A673 (cell line): ENCODE measurements around the gene SMIM45. TPM values are rescaled to one million over a fixed set of nuclear protein-coding genes. Genes with fewer than 3 reads are reported as not detected.

Source experiments
- BruUV-seq: library from RNA; stranded (reverse); fragments of 400-500 nt; replicated peaks from 2 replicates; lab custom pipeline; 2021; lab: Mats Ljungman, UMichigan
- CTCF ChIA-PET: fragments of 300-600 bp; sonication (Branson Sonifier 250); formaldehyde crosslinking; loops from one replicate; lab custom pipeline; 2022; ENCODE audit warnings: antibody characterized with exemption; lab: Charles Lee
- POLR2A ChIA-PET: fragments of 300-600 bp; sonication (Branson Sonifier 250); formaldehyde crosslinking; loops from one replicate; lab custom pipeline; 2022; ENCODE audit warnings: antibody characterized with exemption; ENCODE audit not compliant: low non-redundant PET; lab: Charles Lee
- DNase-seq: peaks from one replicate; pipeline ENCODE4 v3.0.0-alpha.2; 2015; ENCODE audit warnings: low spot score
- H3K27ac ChIP-seq: fragments of 200-600 bp; sonication (generic); 2 replicates; pipeline ENCODE4 v1.5.1; 2016; ENCODE audit warnings: mixed run types, low read depth, mild to moderate bottlenecking, mixed read lengths, antibody characterized with exemption, low read length; ENCODE audit not compliant: poor library complexity, severe bottlenecking
- H3K27me3 ChIP-seq: fragments of 200-600 bp; sonication (generic); replicated peaks from 2 replicates; pipeline ENCODE4 v1.6.1; 2017; ENCODE audit warnings: mixed run types, low read depth, mild to moderate bottlenecking, mixed read lengths, antibody characterized with exemption, low read length; ENCODE audit not compliant: insufficient read depth, poor library complexity
- H3K36me3 ChIP-seq: fragments of 200-600 bp; sonication (generic); 2 replicates; pipeline ENCODE4 v1.6.1; 2016; ENCODE audit warnings: mixed run types, mild to moderate bottlenecking, mixed read lengths, antibody characterized with exemption, low read length; ENCODE audit not compliant: insufficient read depth, poor library complexity, severe bottlenecking
- H3K4me1 ChIP-seq: fragments of 200-600 bp; sonication (generic); 2 replicates; pipeline ENCODE4 v1.6.1; 2017; ENCODE audit warnings: mixed run types, mild to moderate bottlenecking, mixed read lengths, antibody characterized with exemption, low read length; ENCODE audit not compliant: insufficient read depth, poor library complexity, severe bottlenecking
- H3K4me3 ChIP-seq: fragments of 200-600 bp; sonication (generic); 2 replicates; pipeline ENCODE4 v1.5.1; 2016; ENCODE audit warnings: low read depth, mixed run types, mild to moderate bottlenecking, mixed read lengths, low read length; ENCODE audit not compliant: poor library complexity, severe bottlenecking
- H3K9me3 ChIP-seq: fragments of 200-600 bp; sonication (generic); 2 replicates; pipeline ENCODE4 v1.6.1; 2016; ENCODE audit warnings: mixed run types, low read depth, mild to moderate bottlenecking, mixed read lengths, antibody characterized with exemption, low read length; ENCODE audit not compliant: poor library complexity, severe bottlenecking
- EZH2 ChIP-seq: fragments of 200-600 bp; sonication (generic); IDR thresholded peaks from 2 replicates; pipeline ENCODE4 v1.6.1; 2017; ENCODE audit warnings: borderline replicate concordance, low read depth, mild to moderate bottlenecking, mixed read lengths, antibody characterized with exemption, low read length; ENCODE audit not compliant: poor library complexity, severe bottlenecking
- intact Hi-C: fragments of 100-400 bp; cut with micrococcal nuclease; formaldehyde crosslinking; loops from one replicate; pipeline ENCODE4 v1.10.0; 2022; ENCODE audit not compliant: unreplicated experiment
- total RNA-seq: library from RNA; stranded (reverse); gene quantifications from 2 replicates; pipeline ENCODE4 v1.2.3, GENCODE V29; 2021
- TF ChIP-seq, protein P1 (sequence below): fragments of 300-800, 200-600 bp; sonication (generic); conservative IDR thresholded peaks from 2 replicates; pipeline ENCODE4 v1.5.1; 2017; ENCODE audit warnings: low read depth, mild to moderate bottlenecking, antibody characterized with exemption, low read length, moderate library complexity, mixed read lengths

SMIM45 gene

DNA sequence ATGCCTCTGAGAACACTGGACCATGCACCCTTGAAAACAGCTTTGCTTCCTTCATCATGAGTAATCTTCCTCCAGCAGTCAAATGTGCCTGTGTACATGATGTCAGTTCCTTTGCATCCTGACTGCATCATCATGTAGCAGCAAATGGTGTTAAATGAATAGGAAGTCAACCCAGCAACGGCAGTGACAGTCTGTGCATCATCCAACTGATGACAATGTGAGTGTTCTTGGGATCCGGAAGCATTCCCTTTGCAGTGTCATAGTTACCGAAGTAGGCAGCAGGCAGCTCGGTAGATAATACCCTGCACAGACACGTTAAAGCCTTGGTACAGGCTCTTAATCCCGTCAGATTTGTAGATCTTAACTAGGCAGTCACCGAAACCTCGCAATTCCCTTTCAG lies 49.2 kb downstream of the SMIM45 start:
- CTCF ChIA-PET: no interaction called here
- no TSS peak for BruUV-seq
- no peaks in the 10 kb centered on the region for H3K9me3 ChIP-seq
- POLR2A ChIA-PET: no interaction called here
- H3K4me1 ChIP-seq: no peaks in the 10 kb centered on the region
- DNase-seq: no peak
- no peaks in the 10 kb centered on the region for H3K36me3 ChIP-seq
- no peak overlapping the region for H3K27ac ChIP-seq
- no peak overlapping the region for H3K4me3 ChIP-seq
- TF ChIP-seq, protein P1, sequence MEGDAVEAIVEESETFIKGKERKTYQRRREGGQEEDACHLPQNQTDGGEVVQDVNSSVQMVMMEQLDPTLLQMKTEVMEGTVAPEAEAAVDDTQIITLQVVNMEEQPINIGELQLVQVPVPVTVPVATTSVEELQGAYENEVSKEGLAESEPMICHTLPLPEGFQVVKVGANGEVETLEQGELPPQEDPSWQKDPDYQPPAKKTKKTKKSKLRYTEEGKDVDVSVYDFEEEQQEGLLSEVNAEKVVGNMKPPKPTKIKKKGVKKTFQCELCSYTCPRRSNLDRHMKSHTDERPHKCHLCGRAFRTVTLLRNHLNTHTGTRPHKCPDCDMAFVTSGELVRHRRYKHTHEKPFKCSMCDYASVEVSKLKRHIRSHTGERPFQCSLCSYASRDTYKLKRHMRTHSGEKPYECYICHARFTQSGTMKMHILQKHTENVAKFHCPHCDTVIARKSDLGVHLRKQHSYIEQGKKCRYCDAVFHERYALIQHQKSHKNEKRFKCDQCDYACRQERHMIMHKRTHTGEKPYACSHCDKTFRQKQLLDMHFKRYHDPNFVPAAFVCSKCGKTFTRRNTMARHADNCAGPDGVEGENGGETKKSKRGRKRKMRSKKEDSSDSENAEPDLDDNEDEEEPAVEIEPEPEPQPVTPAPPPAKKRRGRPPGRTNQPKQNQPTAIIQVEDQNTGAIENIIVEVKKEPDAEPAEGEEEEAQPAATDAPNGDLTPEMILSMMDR: no peak
- no peak for TF ChIP-seq EZH2
- intact Hi-C loops: no loop called here
- H3K27me3 ChIP-seq: peaks cover 4% of the 10 kb centered on the region

DNA sequence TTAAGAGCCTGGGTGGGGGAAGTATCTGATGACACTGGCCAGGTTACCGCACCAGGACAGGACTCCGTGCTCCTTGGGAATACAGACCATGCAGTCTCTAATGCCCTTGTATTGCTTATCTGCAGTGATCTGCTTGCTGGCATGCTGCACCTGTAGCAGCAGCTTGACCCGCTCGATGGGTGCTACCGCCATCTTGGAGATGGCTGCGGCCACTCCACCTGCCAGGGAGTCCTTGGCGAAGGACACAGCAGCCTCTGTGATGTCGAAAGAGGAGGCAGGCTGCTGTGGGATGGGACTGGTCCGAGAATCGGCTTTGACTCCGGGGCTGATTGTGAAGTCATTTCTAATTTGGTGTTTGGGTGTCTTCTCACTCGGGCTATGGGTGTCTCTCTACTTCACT lies 49.8 kb downstream of the SMIM45 start:
- no TSS peak for BruUV-seq
- intact Hi-C loops: no loop called here
- Histone ChIP-seq H3K27me3 (peaks cover 4% of the 10 kb centered on the region), H3K9me3 (no peaks in the 10 kb centered on the region), H3K4me1 (no peaks in the 10 kb centered on the region), H3K36me3 (no peaks in the 10 kb centered on the region), H3K27ac (no peak overlapping the region), H3K4me3 (no peak overlapping the region)
- CTCF ChIA-PET: no interaction called here
- TF ChIP-seq, protein P1: no peak
- no peak for TF ChIP-seq EZH2
- DNase-seq: no peak
- POLR2A ChIA-PET: no interaction called here

DNA sequence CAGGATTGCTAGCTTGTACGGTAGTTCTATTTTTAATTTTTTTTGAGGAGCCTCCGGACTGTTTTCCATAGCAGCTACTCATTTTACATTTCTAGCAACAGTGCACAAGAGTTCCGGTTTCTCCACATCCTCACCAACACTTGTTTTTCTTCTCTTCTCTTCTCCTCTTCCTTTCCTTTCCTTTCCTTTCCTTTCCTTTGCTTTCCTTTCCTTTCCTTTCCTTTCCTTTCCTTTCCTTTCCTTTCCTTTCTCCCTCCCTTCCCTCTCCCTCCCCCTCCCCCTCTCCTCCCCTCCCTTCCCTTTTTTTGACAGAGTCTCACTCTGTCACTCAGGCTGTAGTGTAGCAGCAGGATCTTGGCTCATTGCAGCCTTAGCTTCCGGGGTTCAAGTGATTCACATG lies 56.0 kb downstream of the SMIM45 start:
- no peaks in the 10 kb centered on the region for H3K4me1 ChIP-seq
- intact Hi-C loops: no loop called here
- no peak overlapping the region for H3K27ac ChIP-seq
- no peak overlapping the region for H3K4me3 ChIP-seq
- H3K27me3 ChIP-seq: no peaks in the 10 kb centered on the region
- peaks cover 10% of the 10 kb centered on the region for H3K9me3 ChIP-seq
- no peak for DNase-seq
- TF ChIP-seq EZH2: no peak
- TF ChIP-seq, protein P1: no peak
- ChIA-PET CTCF (no interaction called here), POLR2A (no interaction called here)
- BruUV-seq: no TSS peak
- H3K36me3 ChIP-seq: no peaks in the 10 kb centered on the region

Other genes starting within 250 kb of the SMIM45 start
- 25.9 and 27.4 TPM in 2 replicates for gene CCDC134, start 151.5 kb upstream of the SMIM45 start, total RNA-seq
- gene SREBF2, start 119.0 kb upstream of the SMIM45 start, total RNA-seq: 141 and 162 TPM in 2 replicates
- 1.4 and 1.8 TPM in 2 replicates for gene SHISA8, start 37.1 kb upstream of the SMIM45 start, total RNA-seq
- gene TNFRSF13C, start 25.3 kb upstream of the SMIM45 start, total RNA-seq: 6.6 and 8.0 TPM in 2 replicates
- gene CENPM, start 5.0 kb upstream of the SMIM45 start, total RNA-seq: 62.1 and 67.2 TPM in 2 replicates
- 3.6 and 4.6 TPM in 2 replicates for gene SEPTIN3, start 17.3 kb downstream of the SMIM45 start, total RNA-seq
- gene WBP2NL, start 46.6 kb downstream of the SMIM45 start, total RNA-seq: 0.24 TPM in 1 of 2 replicates, not detected in the other
- 17.7 and 18.4 TPM in 2 replicates for gene NAGA, start 118.7 kb downstream of the SMIM45 start, total RNA-seq
- 0.70 and 0.97 TPM in 2 replicates for gene PHETA2, start 122.1 kb downstream of the SMIM45 start, total RNA-seq
- 61.8 and 62.6 TPM in 2 replicates for gene SMDT1, start 127.5 kb downstream of the SMIM45 start, total RNA-seq
- 138 and 166 TPM in 2 replicates for gene NDUFA6, start 138.6 kb downstream of the SMIM45 start, total RNA-seq
- 2.4 and 2.8 TPM in 2 replicates for gene CYP2D6, start 178.7 kb downstream of the SMIM45 start, total RNA-seq